22Rv1 (cell line): ENCODE results near the gene KANSL1.

Experiments used
- ZFX ChIP-seq: fragments of 450-650 bp; IDR thresholded peaks from 2 replicates; pipeline ENCODE4 v1.6.1; 2017; ENCODE audit warnings: antibody characterized with exemption, borderline replicate concordance
- TF ChIP-seq, protein P1 (sequence below): fragments of 450-650 bp; IDR thresholded peaks from 2 replicates; pipeline ENCODE4 v1.5.1; 2017; ENCODE audit warnings: mild to moderate bottlenecking

DNA sequence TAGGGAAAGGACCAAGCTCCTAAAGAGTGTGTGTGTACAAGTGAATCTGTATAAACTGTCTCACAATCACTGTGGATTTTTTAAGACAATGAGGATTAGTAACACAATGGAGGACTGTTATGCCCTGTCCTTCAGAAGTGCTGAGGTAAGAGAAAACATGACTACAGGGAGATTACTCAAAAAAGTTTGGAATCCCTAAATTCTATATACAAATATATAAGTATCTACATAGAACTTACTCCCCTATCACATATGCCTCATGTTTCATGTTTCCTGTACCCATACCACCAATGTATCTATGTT is 112.3 kb downstream of the KANSL1 start:
- TF ChIP-seq, protein P1, sequence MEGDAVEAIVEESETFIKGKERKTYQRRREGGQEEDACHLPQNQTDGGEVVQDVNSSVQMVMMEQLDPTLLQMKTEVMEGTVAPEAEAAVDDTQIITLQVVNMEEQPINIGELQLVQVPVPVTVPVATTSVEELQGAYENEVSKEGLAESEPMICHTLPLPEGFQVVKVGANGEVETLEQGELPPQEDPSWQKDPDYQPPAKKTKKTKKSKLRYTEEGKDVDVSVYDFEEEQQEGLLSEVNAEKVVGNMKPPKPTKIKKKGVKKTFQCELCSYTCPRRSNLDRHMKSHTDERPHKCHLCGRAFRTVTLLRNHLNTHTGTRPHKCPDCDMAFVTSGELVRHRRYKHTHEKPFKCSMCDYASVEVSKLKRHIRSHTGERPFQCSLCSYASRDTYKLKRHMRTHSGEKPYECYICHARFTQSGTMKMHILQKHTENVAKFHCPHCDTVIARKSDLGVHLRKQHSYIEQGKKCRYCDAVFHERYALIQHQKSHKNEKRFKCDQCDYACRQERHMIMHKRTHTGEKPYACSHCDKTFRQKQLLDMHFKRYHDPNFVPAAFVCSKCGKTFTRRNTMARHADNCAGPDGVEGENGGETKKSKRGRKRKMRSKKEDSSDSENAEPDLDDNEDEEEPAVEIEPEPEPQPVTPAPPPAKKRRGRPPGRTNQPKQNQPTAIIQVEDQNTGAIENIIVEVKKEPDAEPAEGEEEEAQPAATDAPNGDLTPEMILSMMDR: no peak
- no peak for TF ChIP-seq ZFX
